Chondrocyte (in vitro differentiated cells): ENCODE data around the gene ADGB. TPM values are rescaled to one million over a fixed set of nuclear protein-coding genes. Genes with fewer than 3 reads are reported as not detected.

Experiments used
- DNase-seq: peaks from one replicate; pipeline ENCODE4 v3.0.0; 2021; ENCODE audit warnings: mixed read lengths, low spot score
- H3K27ac Mint-ChIP-seq: one replicate; pipeline ENCODE4 v1.8.0; 2021; ENCODE audit warnings: mild to moderate bottlenecking, moderate library complexity, mixed read lengths; ENCODE audit not compliant: unreplicated experiment
- H3K27me3 Mint-ChIP-seq: 2 replicates; pipeline ENCODE4 v1.8.0; 2021; ENCODE audit warnings: low read depth, mixed read lengths
- H3K36me3 Mint-ChIP-seq: 2 replicates; pipeline ENCODE4 v1.8.0; 2021; ENCODE audit warnings: low read depth, mixed read lengths
- H3K4me1 Mint-ChIP-seq: 2 replicates; pipeline ENCODE4 v1.8.0; 2021; ENCODE audit warnings: low read depth, mild to moderate bottlenecking, mixed read lengths
- H3K4me3 Mint-ChIP-seq: one replicate; pipeline ENCODE4 v1.8.0; 2021; ENCODE audit warnings: mild to moderate bottlenecking, moderate library complexity, mixed read lengths; ENCODE audit not compliant: unreplicated experiment
- H3K9me3 Mint-ChIP-seq: 2 replicates; pipeline ENCODE4 v1.8.0; 2021; ENCODE audit warnings: low read depth, mixed read lengths
- CTCF ChIP-seq: fragments of 200-600 bp; sonication (generic); IDR thresholded peaks from 2 replicates; pipeline ENCODE4 v1.5.0; 2021; ENCODE audit warnings: antibody characterized with exemption, mild to moderate bottlenecking, moderate library complexity
- total RNA-seq: library from RNA; stranded (reverse); gene quantifications from 3 replicates; pipeline ENCODE4 v1.2.1, GENCODE V29; 2021

Gene ADGB
- total RNA-seq, 1 donor from 2014 or later, result not detected

GRCh38 chr6:146719387-146719786, 120.6 kb downstream of the ADGB start:
- Mint-ChIP-seq H3K27me3 (peaks cover 2% of the 10 kb centered on the region), H3K36me3 (no peaks in the 10 kb centered on the region), H3K27ac (no peak overlapping the region), H3K9me3 (no peaks in the 10 kb centered on the region), H3K4me1 (no peaks in the 10 kb centered on the region), H3K4me3 (no peak overlapping the region)
- DNase-seq, result no peak
- no peak for TF ChIP-seq CTCF

- TF ChIP-seq CTCF, result no peak
- no peaks in the 10 kb centered on the region for H3K36me3 Mint-ChIP-seq
- H3K9me3 Mint-ChIP-seq, result no peaks in the 10 kb centered on the region
- peaks cover 5% of the 10 kb centered on the region for H3K27me3 Mint-ChIP-seq
- peaks cover 5% of the 10 kb centered on the region for H3K4me1 Mint-ChIP-seq
- DNase-seq, result no peak
- H3K4me3 Mint-ChIP-seq, result no peak overlapping the region
- no peak overlapping the region for H3K27ac Mint-ChIP-seq
Observed at GRCh38 chr6:146739696-146740095, 140.9 kb downstream of the ADGB start.

- no peaks in the 10 kb centered on the region for H3K9me3 Mint-ChIP-seq
- DNase-seq, result no peak
- no peak overlapping the region for H3K4me3 Mint-ChIP-seq
- no peaks in the 10 kb centered on the region for H3K36me3 Mint-ChIP-seq
- H3K4me1 Mint-ChIP-seq, result peaks cover 5% of the 10 kb centered on the region
- H3K27me3 Mint-ChIP-seq, result no peaks in the 10 kb centered on the region
- no peak for TF ChIP-seq CTCF
- no peak overlapping the region for H3K27ac Mint-ChIP-seq
Observed at GRCh38 chr6:146741609-146742008, 142.8 kb downstream of the ADGB start.

GRCh38 chr6:146753306-146753705, 154.5 kb downstream of the ADGB start:
- no peaks in the 10 kb centered on the region for H3K4me1 Mint-ChIP-seq
- TF ChIP-seq CTCF, result no peak

GRCh38 chr6:146767632-146768031, 168.9 kb downstream of the ADGB start:
- Mint-ChIP-seq H3K4me3 (no peak overlapping the region), H3K9me3 (no peaks in the 10 kb centered on the region), H3K4me1 (no peaks in the 10 kb centered on the region), H3K36me3 (no peaks in the 10 kb centered on the region), H3K27ac (no peak overlapping the region), H3K27me3 (no peaks in the 10 kb centered on the region)
- TF ChIP-seq CTCF, result no peak
- no peak for DNase-seq

More at GRCh38 chr6:146753306-146753705, 154.5 kb downstream of the ADGB start:
- Mint-ChIP-seq H3K27ac (no peak overlapping the region), H3K27me3 (peaks cover 16% of the 10 kb centered on the region), H3K36me3 (peaks cover 2% of the 10 kb centered on the region), H3K9me3 (peaks cover 8% of the 10 kb centered on the region), H3K4me3 (no peak overlapping the region)
- no peak for DNase-seq
